Spleen (tissue), 11 donors: Measurements from ENCODE around the gene PNPLA3. TPM values are rescaled to one million over a fixed set of nuclear protein-coding genes. Genes with fewer than 3 reads are reported as not detected.
"Not testable (repeated sequence)": the region's sequence is repeated elsewhere in the genome, so short reads cannot be mapped to it uniquely, and the experiment has no call there.

Source experiments
- DNase-seq: peaks from one replicate; pipeline ENCODE4 v3.0.0-alpha.2; 2020
- H3K27ac ChIP-seq, 8 donors: fragments of 200-600 bp; sonication (generic) in 7 of 8; 1 replicate in 4 of 8; 2 replicates in 4 of 8; pipeline versions ENCODE4 v1.5.0 to v1.8.0; 2016 to 2021; ENCODE audit warnings: inconsistent platforms in 4 of 8, mild to moderate bottlenecking in 4 of 8, moderate library complexity in 1 of 8
- H3K27me3 ChIP-seq, 7 donors: fragments of 200-600 bp; sonication (generic) in 6 of 7; replicated peaks in 1 of 7; 1 replicate in 4 of 7; 2 replicates in 3 of 7; pipeline versions ENCODE4 v1.5.0 to v1.8.0; 2016 to 2021; ENCODE audit warnings: inconsistent platforms in 3 of 7, mild to moderate bottlenecking in 1 of 7
- H3K36me3 ChIP-seq, 6 donors: fragments of 200-600 bp; sonication (generic) in 5 of 6; 1 replicate in 4 of 6; 2 replicates in 2 of 6; pipeline versions ENCODE4 v1.5.0 to v1.8.0; 2016 to 2021; ENCODE audit warnings: inconsistent platforms in 2 of 6
- H3K4me1 ChIP-seq, 6 donors: fragments of 200-600 bp; sonication (generic) in 5 of 6; 1 replicate in 3 of 6; 2 replicates in 3 of 6; pipeline versions ENCODE4 v1.5.0 to v1.8.0; 2016 to 2021; ENCODE audit warnings: inconsistent platforms in 3 of 6
- H3K4me3 ChIP-seq, 8 donors: fragments of 200-600 bp; sonication (generic) in 7 of 8; 1 replicate in 4 of 8; 2 replicates in 4 of 8; pipeline versions ENCODE4 v1.5.0 to v1.8.0; 2016 to 2021; ENCODE audit warnings: inconsistent platforms in 4 of 8, mild to moderate bottlenecking in 4 of 8, moderate library complexity in 2 of 8
- H3K9me3 ChIP-seq, 8 donors: fragments of 200-600 bp; sonication (generic) in 7 of 8; 1 replicate in 4 of 8; 2 replicates in 4 of 8; pipeline versions ENCODE4 v1.5.0 to v1.8.0; 2016 to 2021; ENCODE audit warnings: inconsistent platforms in 4 of 8
- POLR2A ChIP-seq, 3 donors: fragments of 450-650 bp; IDR thresholded peaks; one replicate each; pipeline ENCODE4 v1.5.1; 2017; ENCODE audit warnings: antibody characterized with exemption in 3 of 3, mild to moderate bottlenecking in 1 of 3
- POLR2AphosphoS5 ChIP-seq, 3 donors: sonication (generic); formaldehyde crosslinking; IDR thresholded peaks; one replicate each; pipeline ENCODE4 v1.5.1; 2017; ENCODE audit warnings: antibody characterized with exemption in 3 of 3
- WGBS, 5 donors: extraction: QIAGEN DNeasy Blood & Tissue Kit in 3 of 5; methylation state at CpG; one replicate each; pipeline versions ENCODE4 v1.1.5 to v1.1.7; 2013 to 2018; 5-methylcytosine and 5-hydroxymethylcytosine counted together
- intact Hi-C: fragments of 100-400 bp; cut with DNase I; formaldehyde crosslinking; loops from one replicate; pipeline ENCODE4 v1.15.0; 2023; ENCODE audit warnings: low total_unique reads
- polyA plus RNA-seq, 3 donors: library from polyadenylated mRNA; stranded (reverse); fragments of 200-250 nt; gene quantifications; one replicate each; pipeline ENCODE4 v1.2.1, GENCODE V29; 2013
- total RNA-seq, 7 donors: library from RNA; depleted of rRNA in 3 of 7; stranded (reverse); fragments of >200 nt in 3 of 7; fragmentation: NEBNext Ultra II Directional in 4 of 7; extraction: Animal tissue kit (Norgen Biotek cat#: 25700) in 4 of 7; gene quantifications; one replicate each; pipeline versions ENCODE4 v1.1.0 to v1.2.1, GENCODE V29; 2016 to 2021
- TF ChIP-seq, protein P1 (sequence below), 11 experiments: fragments of 200-600 bp in 7 of 11; fragments of 450-650 bp in 4 of 11; sonication (generic) in 4 of 11; IDR thresholded peaks in 8 of 11; conservative IDR thresholded peaks in 3 of 11; 1 replicate in 7 of 11; 2 replicates in 4 of 11; pipeline versions ENCODE4 v1.4.0 to v1.8.0; 2016 to 2021; ENCODE audit warnings: antibody characterized with exemption in 11 of 11, inconsistent platforms in 4 of 11, mild to moderate bottlenecking in 1 of 11
- donor health status: healthy with polysubstance abuse.
- donor health status: DM: no; HTN: no; CAD: no; lungs with moderate emphysema.
- donor health status: DM: no; HTN: no; CAD: no.
- donor health status: Bipolar disorder and iron deficiency.
- donor health status: healthy.
- donor health status: DM: no; HTN: no; CAD: no.
- donor health status: DM: yes; HTN: yes; CAD: no.

The PNPLA3 gene
- total and polyA plus RNA-seq, 10 donors, result 0.21 to 2.7 (median 1.2) TPM; not detected in 2

DNA sequence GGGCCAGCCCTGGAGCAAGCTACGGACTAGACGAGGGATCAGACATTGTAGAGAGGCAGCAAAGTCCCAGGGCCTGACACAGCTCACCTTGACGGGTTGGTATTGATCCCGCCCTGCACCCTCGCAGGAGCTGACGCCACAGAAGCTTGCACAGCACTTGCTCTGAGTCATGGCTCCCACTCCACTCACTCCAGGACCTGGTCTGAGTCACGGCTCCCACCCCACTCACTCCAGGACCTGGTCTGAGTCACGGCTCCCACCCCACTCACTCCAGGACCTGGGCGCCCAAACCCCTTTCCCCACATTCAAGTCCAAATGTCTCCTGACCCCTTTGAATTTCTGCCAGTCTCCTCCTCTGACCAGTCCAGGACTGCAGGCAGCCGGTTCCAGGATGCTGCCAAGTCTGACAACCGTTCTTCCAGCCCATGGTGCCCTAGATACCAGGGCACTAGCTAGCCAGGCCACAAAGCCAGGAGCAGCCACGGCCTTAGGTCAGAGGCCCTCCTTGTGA is 25.8 kb upstream of the PNPLA3 start:
- TF ChIP-seq POLR2AphosphoS5 (IDR thresholded peaks at IDR 0.05) (no peak), POLR2A (IDR thresholded peaks at IDR 0.05) (no peak)
- TF ChIP-seq, protein P1, sequence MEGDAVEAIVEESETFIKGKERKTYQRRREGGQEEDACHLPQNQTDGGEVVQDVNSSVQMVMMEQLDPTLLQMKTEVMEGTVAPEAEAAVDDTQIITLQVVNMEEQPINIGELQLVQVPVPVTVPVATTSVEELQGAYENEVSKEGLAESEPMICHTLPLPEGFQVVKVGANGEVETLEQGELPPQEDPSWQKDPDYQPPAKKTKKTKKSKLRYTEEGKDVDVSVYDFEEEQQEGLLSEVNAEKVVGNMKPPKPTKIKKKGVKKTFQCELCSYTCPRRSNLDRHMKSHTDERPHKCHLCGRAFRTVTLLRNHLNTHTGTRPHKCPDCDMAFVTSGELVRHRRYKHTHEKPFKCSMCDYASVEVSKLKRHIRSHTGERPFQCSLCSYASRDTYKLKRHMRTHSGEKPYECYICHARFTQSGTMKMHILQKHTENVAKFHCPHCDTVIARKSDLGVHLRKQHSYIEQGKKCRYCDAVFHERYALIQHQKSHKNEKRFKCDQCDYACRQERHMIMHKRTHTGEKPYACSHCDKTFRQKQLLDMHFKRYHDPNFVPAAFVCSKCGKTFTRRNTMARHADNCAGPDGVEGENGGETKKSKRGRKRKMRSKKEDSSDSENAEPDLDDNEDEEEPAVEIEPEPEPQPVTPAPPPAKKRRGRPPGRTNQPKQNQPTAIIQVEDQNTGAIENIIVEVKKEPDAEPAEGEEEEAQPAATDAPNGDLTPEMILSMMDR (IDR thresholded peaks at IDR 0.05 in 8 of 11, conservative IDR thresholded peaks at IDR 0.05 in 3 of 11), result no peak
- peaks cover 0 to 55% (median 0%) of the 10 kb centered on the region in 7 donors for H3K27me3 ChIP-seq
- H3K27ac ChIP-seq, result no peak overlapping the region

DNA sequence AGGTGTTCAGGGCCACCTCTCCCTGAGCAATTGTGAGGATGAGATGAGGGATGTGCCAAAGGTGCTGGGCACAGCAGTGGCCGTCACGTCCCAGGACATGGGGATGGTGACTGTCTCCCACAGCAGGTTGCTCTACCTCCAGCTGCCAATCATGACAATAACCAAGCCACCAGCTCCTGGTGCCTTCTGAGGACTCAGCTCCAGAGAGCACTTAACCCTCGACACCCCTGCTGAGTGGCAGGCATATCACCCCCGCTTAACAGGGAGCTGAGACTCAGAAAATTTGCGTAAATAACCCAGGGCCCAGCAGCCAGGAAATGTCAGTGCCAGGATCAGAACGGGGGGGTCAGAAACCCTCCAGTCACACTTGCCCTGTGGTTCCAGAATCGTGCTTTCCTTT is 23.4 kb upstream of the PNPLA3 start:
- H3K4me3 ChIP-seq, result no peak overlapping the region
- H3K27me3 ChIP-seq, result peaks cover 0 to 56% (median 0%) of the 10 kb centered on the region in 7 donors
- no peak for DNase-seq
- H3K27ac ChIP-seq, result no peak overlapping the region
- intact Hi-C loops, result no loop called here
- H3K9me3 ChIP-seq, result no peaks in the 10 kb centered on the region
- TF ChIP-seq POLR2A (IDR thresholded peaks at IDR 0.05), result no peak
- TF ChIP-seq POLR2AphosphoS5 (IDR thresholded peaks at IDR 0.05), result no peak
- TF ChIP-seq, protein P1 (IDR thresholded peaks at IDR 0.05 in 8 of 11, conservative IDR thresholded peaks at IDR 0.05 in 3 of 11), result no peak
- H3K36me3 ChIP-seq, result no peaks in the 10 kb centered on the region
- WGBS, 5 donors, result 6 to 62% (median 53%) methylated on average over 3 to 7 of the region's 7 CpGs
- no peaks in the 10 kb centered on the region for H3K4me1 ChIP-seq

More for the DNA sequence above, 25.8 kb upstream of the PNPLA3 start:
- Histone ChIP-seq H3K4me1 (no peaks in the 10 kb centered on the region), H3K9me3 (no peaks in the 10 kb centered on the region), H3K36me3 (no peaks in the 10 kb centered on the region), H3K4me3 (no peak overlapping the region)
- DNase-seq, result no peak
- intact Hi-C loops, result no loop called here
- 62 to 75% (median 70%) methylated on average over 12 of the region's 12 CpGs for WGBS, 5 donors

DNA sequence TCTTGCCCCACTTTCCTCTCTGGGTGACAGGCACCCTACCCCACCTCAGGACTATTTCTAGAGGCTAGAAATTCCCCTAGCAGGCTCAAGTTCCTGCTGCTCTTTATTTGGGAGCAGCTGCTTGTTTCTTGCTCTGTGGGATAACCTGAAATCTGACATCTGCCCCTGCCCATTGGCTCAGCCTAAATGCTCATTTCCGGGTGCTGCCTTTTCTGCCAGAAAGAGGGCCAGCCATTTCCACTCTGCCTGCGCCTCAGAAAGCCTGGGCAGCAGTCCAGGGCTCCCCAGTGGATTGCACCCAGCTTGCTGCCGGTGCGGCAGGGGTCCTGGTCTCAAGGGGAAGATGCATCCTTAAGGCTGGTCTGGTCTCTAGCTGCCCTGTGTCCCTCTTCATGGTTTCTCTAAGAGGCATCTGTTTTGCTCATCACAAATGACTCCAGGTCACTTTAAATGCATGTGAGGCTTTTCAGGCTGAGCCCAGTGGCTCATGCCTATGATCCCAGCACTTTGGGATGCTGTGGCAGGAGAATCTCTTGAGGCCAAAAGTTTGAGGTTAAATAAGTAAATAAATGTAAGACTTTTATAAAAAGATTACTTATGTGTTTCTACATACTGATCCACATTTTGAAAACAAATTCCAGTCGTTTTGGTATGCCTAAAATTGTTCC is 21.5 kb upstream of the PNPLA3 start:
- no peak overlapping the region for H3K4me3 ChIP-seq
- H3K4me1 ChIP-seq, result no peaks in the 10 kb centered on the region
- DNase-seq, result no peak
- intact Hi-C loops, result no loop called here
- H3K27ac ChIP-seq, result no peak overlapping the region
- H3K9me3 ChIP-seq, result no peaks in the 10 kb centered on the region
- WGBS, 5 donors, result 55 to 77% (median 65%) methylated on average over 3 to 5 of the region's 5 CpGs
- TF ChIP-seq POLR2A (IDR thresholded peaks at IDR 0.05) (no peak), POLR2AphosphoS5 (IDR thresholded peaks at IDR 0.05) (no peak)
- TF ChIP-seq, protein P1 (IDR thresholded peaks at IDR 0.05 in 8 of 11, conservative IDR thresholded peaks at IDR 0.05 in 3 of 11), result no peak
- H3K36me3 ChIP-seq, result no peaks in the 10 kb centered on the region
- H3K27me3 ChIP-seq, result peaks cover 0 to 64% (median 0%) of the 10 kb centered on the region in 7 donors

DNA sequence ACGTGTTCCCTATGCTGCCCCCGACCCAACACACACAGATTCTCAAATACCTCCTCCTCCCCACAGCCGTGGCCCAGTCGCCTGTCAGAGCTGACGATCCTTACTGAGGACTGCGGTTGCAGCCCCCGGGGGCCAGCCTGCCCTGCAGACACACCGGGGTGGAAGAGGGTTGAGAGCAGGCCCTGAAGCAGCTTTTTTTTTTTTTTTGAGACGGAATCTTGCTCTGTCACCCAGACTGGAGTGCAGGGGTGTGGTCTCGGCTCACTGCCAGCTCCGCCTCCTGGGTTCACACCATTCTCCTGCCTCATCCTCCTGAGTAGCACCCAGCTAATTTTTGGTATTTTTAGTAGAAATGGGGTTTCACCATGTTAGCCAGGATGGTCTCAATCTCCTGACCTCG is 20.6 kb upstream of the PNPLA3 start:
- DNase-seq, H3K4me1 ChIP-seq, H3K9me3 ChIP-seq, intact Hi-C loops, H3K27ac ChIP-seq, H3K36me3 ChIP-seq, H3K4me3 ChIP-seq: not testable (repeated sequence)
- WGBS, 5 donors, result 61 to 77% (median 74%) methylated on average over 12 of the region's 12 CpGs
- H3K27me3 ChIP-seq, result peaks cover 0 to 69% (median 0%) of the 10 kb centered on the region in 7 donors
